WERI-Rb-1 (cell line): ENCODE measurements around the gene CDC42BPG.
"Not testable (repeated sequence)": the region's sequence is repeated elsewhere in the genome, so short reads cannot be mapped to it uniquely, and the experiment has no call there.

Experiments used
- DNase-seq: peaks from one replicate; pipeline ENCODE4 v3.0.0-alpha.2; 2020
- H3K27ac ChIP-seq: fragments of 250-450 bp; sonication (Bioruptor Pico); 2 replicates; pipeline ENCODE4 v1.5.1; 2020; ENCODE audit warnings: mild to moderate bottlenecking, moderate library complexity
- H3K27me3 ChIP-seq: fragments of 250-450 bp; sonication (Bioruptor Pico); 2 replicates; pipeline ENCODE4 v1.5.1; 2021; ENCODE audit warnings: mild to moderate bottlenecking, low read depth, moderate library complexity; ENCODE audit not compliant: insufficient read depth, severe bottlenecking
- H3K36me3 ChIP-seq: fragments of 250-450 bp; sonication (Bioruptor Pico); 2 replicates; pipeline ENCODE4 v1.5.1; 2020; ENCODE audit warnings: mild to moderate bottlenecking, moderate library complexity
- H3K4me3 ChIP-seq: 2 replicates; pipeline ENCODE4 v1.5.1; 2011; ENCODE audit warnings: low read depth, mild to moderate bottlenecking, control low read depth, low read length
- H3K9me3 ChIP-seq: fragments of 250-450 bp; sonication (Bioruptor Pico); 2 replicates; pipeline ENCODE4 v1.5.1; 2021; ENCODE audit warnings: mild to moderate bottlenecking, moderate library complexity; ENCODE audit not compliant: severe bottlenecking
- CTCF ChIP-seq: IDR thresholded peaks from 2 replicates; pipeline ENCODE4 v1.5.1; 2011; ENCODE audit warnings: low read depth, mild to moderate bottlenecking, control low read depth, inconsistent platforms, low read length

CDC42BPG gene

GRCh38 chr11:64826062-64826461 is 18.4 kb downstream of the CDC42BPG start:
- H3K27me3 ChIP-seq: no peaks in the 10 kb centered on the region
- no peaks in the 10 kb centered on the region for H3K9me3 ChIP-seq
- H3K4me3 ChIP-seq: no peak overlapping the region
- H3K36me3 ChIP-seq: peaks cover 16% of the 10 kb centered on the region
- DNase-seq: no peak
- H3K27ac ChIP-seq: no peak overlapping the region
- TF ChIP-seq CTCF: no peak

DNA sequence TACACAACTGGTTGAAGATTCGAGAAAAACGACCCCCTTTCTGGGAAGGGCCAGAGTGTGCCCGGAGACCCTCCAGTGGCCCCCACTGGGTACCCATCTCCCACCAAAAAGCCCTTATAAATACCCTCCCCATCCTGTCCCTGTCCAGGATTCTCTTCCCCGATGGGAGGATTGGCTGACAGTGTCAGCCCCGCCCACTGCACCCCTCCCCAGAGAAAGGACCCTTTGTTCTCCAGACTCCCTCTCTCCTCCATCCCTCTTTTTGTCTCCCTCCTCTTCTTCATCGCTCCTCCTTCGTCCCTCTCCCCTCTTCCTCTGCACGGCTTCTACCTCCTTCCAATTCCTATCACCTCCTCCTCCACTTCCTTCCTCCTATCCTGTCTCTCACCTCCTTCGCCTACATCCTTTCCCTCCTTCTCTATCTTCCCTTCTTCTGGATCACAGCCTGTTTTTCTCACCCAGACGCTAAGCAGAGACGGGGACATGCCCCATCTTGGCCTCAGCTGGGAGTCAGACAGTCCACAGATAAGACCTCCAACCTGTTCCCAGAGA is 20.8 kb downstream of the CDC42BPG start:
- Histone ChIP-seq H3K36me3 (peaks cover 6% of the 10 kb centered on the region), H3K9me3 (no peaks in the 10 kb centered on the region), H3K27ac (no peak overlapping the region), H3K4me3 (no peak overlapping the region), H3K27me3 (no peaks in the 10 kb centered on the region)
- no peak for TF ChIP-seq CTCF
- DNase-seq: no peak

DNA sequence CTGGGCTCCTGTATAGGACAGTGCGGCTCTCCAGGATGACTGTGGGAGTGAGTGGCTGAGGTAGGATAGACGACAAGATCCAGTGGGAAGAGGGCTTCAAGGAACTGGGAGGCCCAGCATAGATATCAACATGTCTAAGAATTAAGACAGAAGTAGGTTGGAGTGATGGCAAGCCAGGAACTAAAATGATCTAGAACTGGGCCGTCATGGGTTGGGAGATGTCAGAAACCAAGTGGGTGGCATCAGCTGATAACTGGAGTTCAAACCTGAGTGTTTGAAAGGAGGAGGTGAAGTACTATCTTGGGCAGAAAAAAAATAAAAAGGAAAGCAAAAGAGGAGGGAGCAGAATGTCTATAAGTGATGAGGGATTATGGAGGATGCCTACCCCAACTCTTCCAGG is 27.0 kb downstream of the CDC42BPG start:
- Histone ChIP-seq H3K36me3 (no peaks in the 10 kb centered on the region), H3K9me3 (no peaks in the 10 kb centered on the region), H3K27ac (no peak overlapping the region), H3K27me3 (no peaks in the 10 kb centered on the region), H3K4me3 (no peak overlapping the region)
- TF ChIP-seq CTCF: no peak
- no peak for DNase-seq

- not testable (repeated sequence) for H3K36me3 ChIP-seq, H3K27ac ChIP-seq, H3K9me3 ChIP-seq, H3K27me3 ChIP-seq, DNase-seq, H3K4me3 ChIP-seq
Observed at GRCh38 chr11:64815433-64815832, 29.0 kb downstream of the CDC42BPG start.

DNA sequence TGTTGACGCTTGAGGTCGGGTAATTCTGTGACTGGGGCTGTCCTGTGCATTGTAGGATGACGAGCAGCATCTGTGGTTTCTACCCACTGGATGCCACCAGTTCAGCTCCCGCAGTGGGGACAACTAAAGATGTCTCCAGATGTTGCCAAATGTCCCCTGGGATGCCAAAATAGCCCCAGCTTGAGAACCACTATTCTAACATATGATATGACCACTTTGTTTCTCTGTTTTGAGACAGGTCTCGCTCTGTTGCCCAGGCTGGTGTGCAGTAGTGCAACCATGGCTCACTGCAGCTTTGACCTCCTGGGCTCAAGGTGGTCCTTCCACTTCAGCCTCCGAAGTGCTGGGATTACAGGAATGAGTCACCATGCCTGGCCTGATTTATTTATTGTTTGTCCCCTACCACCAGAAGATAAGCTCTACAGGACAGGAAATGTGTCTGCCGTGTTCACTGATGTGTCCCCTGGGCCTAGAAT is 29.7 kb downstream of the CDC42BPG start:
- no peaks in the 10 kb centered on the region for H3K36me3 ChIP-seq
- H3K27ac ChIP-seq: no peak overlapping the region
- H3K4me3 ChIP-seq: no peak overlapping the region
- no peak for DNase-seq
- no peak for TF ChIP-seq CTCF
- no peaks in the 10 kb centered on the region for H3K27me3 ChIP-seq
- no peaks in the 10 kb centered on the region for H3K9me3 ChIP-seq

DNA sequence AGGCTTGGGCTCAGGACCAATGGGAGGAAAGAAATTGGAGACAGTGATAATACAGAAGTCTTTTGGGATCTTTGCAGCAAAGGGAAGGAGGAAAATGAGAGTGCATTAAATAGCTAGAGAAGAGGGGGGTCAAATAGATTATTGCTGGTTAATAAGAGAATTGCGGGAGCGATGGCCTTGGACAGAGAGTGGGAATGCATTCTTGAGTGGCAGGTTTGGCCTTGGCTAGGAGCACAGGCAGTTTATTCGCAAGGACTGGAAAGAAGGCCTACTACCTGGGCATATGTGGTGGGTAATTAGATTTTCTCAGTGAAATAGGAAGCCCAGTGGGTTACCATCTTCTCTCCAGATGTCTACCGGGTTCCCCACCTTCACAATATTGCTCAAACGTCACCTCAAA is 30.6 kb downstream of the CDC42BPG start:
- Histone ChIP-seq H3K9me3 (no peaks in the 10 kb centered on the region), H3K4me3 (no peak overlapping the region), H3K36me3 (peaks cover 4% of the 10 kb centered on the region; the same call in 1 of the 2 replicates), H3K27ac (no peak overlapping the region), H3K27me3 (no peaks in the 10 kb centered on the region)
- DNase-seq: no peak
- no peak for TF ChIP-seq CTCF
